PC-9 (cell line): ENCODE data around the gene SPATS2L.

Source experiments
- CTCF ChIP-seq: fragments of 200-600 bp; sonication (generic); conservative IDR thresholded peaks from 2 replicates; pipeline ENCODE4 v1.6.1; 2017; ENCODE audit warnings: mixed run types, antibody characterized with exemption, mild to moderate bottlenecking, moderate library complexity
- EZH2 ChIP-seq: fragments of 200-600 bp; sonication (generic); IDR thresholded peaks from 2 replicates; pipeline ENCODE4 v1.8.0; 2017; ENCODE audit warnings: antibody characterized with exemption, low read depth

GRCh38 chr2:200338692-200339091 lies 32.2 kb downstream of the SPATS2L start:
- TF ChIP-seq EZH2 (no peak), CTCF (no peak)
